GM12892 (cell line): Measurements from ENCODE around the gene RAC3.

ENCODE experiments used
- POLR2A ChIP-seq: IDR thresholded peaks from 2 replicates; pipeline ENCODE4 v1.6.1; 2011; ENCODE audit warnings: low read depth, low read length, control low read depth
- TAF1 ChIP-seq: IDR thresholded peaks from 2 replicates; pipeline ENCODE4 v1.6.1; 2011; ENCODE audit warnings: low read depth, mild to moderate bottlenecking, control low read depth, low read length, borderline replicate concordance

DNA sequence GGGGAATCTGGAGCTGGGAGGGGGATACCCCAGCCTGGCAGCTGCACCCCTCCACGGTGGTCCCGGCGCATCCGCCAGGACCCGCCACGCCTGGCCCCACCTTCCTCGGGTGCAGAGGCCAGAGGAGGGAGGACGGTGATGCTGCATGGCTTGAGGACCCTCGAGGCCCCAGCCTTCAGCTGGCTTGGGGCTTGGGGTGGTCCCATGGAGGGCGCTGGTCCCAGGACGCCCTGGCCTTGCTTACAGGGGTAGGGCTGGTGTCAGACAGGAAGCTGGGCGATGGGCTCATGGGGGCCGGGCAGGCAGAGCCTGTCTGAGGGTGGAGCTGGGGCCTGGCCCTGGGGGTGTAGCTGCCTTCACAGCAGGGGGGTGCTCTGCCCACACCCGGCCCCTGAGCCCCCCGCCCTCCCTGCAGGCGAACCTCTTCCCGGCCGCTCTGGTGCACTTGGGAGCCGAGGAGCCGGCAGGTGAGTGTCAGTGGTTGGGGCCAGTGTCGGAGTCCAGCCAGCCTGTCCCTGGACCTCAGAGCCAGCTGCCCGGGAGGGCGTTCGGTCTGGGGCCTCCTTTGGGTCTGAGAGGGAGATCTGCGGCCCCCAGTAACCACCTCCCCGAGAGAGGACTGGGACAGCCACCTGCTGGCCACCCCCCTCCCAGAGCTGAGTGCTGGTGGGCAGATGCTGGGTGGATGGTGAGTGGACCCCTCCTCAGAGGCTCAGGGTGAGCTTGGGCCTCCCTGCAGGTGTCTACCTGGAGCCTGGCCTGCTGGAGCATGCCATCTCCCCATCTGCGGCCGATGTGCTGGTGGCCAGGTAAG lies 15.2 kb upstream of the RAC3 start:
- no peak for TF ChIP-seq POLR2A
- no peak for TF ChIP-seq TAF1
